ENCODE measurements around the gene AHCTF1. TPM values are rescaled to one million over a fixed set of nuclear protein-coding genes. Genes with fewer than 3 reads are reported as not detected.

AHCTF1 gene
- total and polyA plus RNA-seq, 4 donors, result 4.2 to 17.5 (median 10.6) TPM

GRCh38 chr1:246891105-246891504, 40.6 kb downstream of the AHCTF1 start:
- no peak for DNase-seq (ENCODE audit: low spot score)
- peaks cover 2 to 70% (median 53%) of the 10 kb centered on the region in 4 donors for H3K36me3 ChIP-seq (ENCODE audit: control insufficient read depth in 4 of 4, insufficient read depth in 3 of 4, low read depth in 1 of 4, low read length in 3 of 4)
- H3K4me1 ChIP-seq (ENCODE audit: control insufficient read depth in 4 of 4, insufficient read depth in 4 of 4, low read length in 3 of 4), result no peaks in the 10 kb centered on the region
- H3K9me3 ChIP-seq (ENCODE audit: control insufficient read depth in 4 of 4, low read length in 3 of 4), result no peaks in the 10 kb centered on the region
- no peak for TF ChIP-seq HNF4G (IDR thresholded peaks at IDR 0.05)
- no peak for TF ChIP-seq ATF3 (IDR thresholded peaks at IDR 0.05)
- TF ChIP-seq GABPA (IDR thresholded peaks at IDR 0.05 in 1 of 2, conservative IDR thresholded peaks at IDR 0.05 in 1 of 2), result no peak
- TF ChIP-seq YY1 (IDR thresholded peaks at IDR 0.05), result no peak
- TF ChIP-seq FOXA1 (IDR thresholded peaks at IDR 0.05), result no peak
- no peak for TF ChIP-seq FOXA2 (IDR thresholded peaks at IDR 0.05)
- no peak for TF ChIP-seq RAD21 (IDR thresholded peaks at IDR 0.05)
- TF ChIP-seq SP1 (IDR thresholded peaks at IDR 0.05), result no peak
- TF ChIP-seq, protein P1, sequence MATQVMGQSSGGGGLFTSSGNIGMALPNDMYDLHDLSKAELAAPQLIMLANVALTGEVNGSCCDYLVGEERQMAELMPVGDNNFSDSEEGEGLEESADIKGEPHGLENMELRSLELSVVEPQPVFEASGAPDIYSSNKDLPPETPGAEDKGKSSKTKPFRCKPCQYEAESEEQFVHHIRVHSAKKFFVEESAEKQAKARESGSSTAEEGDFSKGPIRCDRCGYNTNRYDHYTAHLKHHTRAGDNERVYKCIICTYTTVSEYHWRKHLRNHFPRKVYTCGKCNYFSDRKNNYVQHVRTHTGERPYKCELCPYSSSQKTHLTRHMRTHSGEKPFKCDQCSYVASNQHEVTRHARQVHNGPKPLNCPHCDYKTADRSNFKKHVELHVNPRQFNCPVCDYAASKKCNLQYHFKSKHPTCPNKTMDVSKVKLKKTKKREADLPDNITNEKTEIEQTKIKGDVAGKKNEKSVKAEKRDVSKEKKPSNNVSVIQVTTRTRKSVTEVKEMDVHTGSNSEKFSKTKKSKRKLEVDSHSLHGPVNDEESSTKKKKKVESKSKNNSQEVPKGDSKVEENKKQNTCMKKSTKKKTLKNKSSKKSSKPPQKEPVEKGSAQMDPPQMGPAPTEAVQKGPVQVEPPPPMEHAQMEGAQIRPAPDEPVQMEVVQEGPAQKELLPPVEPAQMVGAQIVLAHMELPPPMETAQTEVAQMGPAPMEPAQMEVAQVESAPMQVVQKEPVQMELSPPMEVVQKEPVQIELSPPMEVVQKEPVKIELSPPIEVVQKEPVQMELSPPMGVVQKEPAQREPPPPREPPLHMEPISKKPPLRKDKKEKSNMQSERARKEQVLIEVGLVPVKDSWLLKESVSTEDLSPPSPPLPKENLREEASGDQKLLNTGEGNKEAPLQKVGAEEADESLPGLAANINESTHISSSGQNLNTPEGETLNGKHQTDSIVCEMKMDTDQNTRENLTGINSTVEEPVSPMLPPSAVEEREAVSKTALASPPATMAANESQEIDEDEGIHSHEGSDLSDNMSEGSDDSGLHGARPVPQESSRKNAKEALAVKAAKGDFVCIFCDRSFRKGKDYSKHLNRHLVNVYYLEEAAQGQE (IDR thresholded peaks at IDR 0.05), result no peak
- no peak for TF ChIP-seq HNF4A (conservative IDR thresholded peaks at IDR 0.05)
- no peak for TF ChIP-seq JUND (IDR thresholded peaks at IDR 0.05)
- no peak for TF ChIP-seq RXRA (IDR thresholded peaks at IDR 0.05)
- no peak for TF ChIP-seq NR2F2 (IDR thresholded peaks at IDR 0.05)
- TF ChIP-seq CTCF (IDR thresholded peaks at IDR 0.05; ENCODE audit: low read depth, low read length, missing input control), result no peak
- TF ChIP-seq TAF1 (conservative IDR thresholded peaks at IDR 0.05), result no peak
- no peak for TF ChIP-seq EGR1 (IDR thresholded peaks at IDR 0.05; ENCODE audit: low read depth in 2 of 2)
- TF ChIP-seq, protein P2, sequence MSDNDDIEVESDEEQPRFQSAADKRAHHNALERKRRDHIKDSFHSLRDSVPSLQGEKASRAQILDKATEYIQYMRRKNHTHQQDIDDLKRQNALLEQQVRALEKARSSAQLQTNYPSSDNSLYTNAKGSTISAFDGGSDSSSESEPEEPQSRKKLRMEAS (IDR thresholded peaks at IDR 0.05), result no peak
- no peak overlapping the region for H3K27ac ChIP-seq (ENCODE audit: low read depth in 1 of 2, low read length in 2 of 2)
- H3K27me3 ChIP-seq (ENCODE audit: control insufficient read depth in 4 of 4, insufficient read depth in 4 of 4, low read length in 3 of 4), result no peaks in the 10 kb centered on the region
- no peak overlapping the region for H3K4me3 ChIP-seq (ENCODE audit: low read depth in 1 of 3, low read length in 3 of 3)
- no peak overlapping the region for H3K9ac ChIP-seq (ENCODE audit: low read depth in 1 of 2, low read length in 2 of 2)

GRCh38 chr1:246888522-246888921, 43.2 kb downstream of the AHCTF1 start:
- Histone ChIP-seq H3K36me3 (ENCODE audit: control insufficient read depth in 4 of 4, insufficient read depth in 3 of 4, low read depth in 1 of 4, low read length in 3 of 4) (peaks cover 2 to 54% (median 45%) of the 10 kb centered on the region in 4 donors), H3K9ac (ENCODE audit: low read depth in 1 of 2, low read length in 2 of 2) (no peak overlapping the region), H3K9me3 (ENCODE audit: control insufficient read depth in 4 of 4, low read length in 3 of 4) (no peaks in the 10 kb centered on the region), H3K4me1 (ENCODE audit: control insufficient read depth in 4 of 4, insufficient read depth in 4 of 4, low read length in 3 of 4) (no peaks in the 10 kb centered on the region), H3K27ac (ENCODE audit: low read depth in 1 of 2, low read length in 2 of 2) (no peak overlapping the region), H3K4me3 (ENCODE audit: low read depth in 1 of 3, low read length in 3 of 3) (no peak overlapping the region), H3K27me3 (ENCODE audit: control insufficient read depth in 4 of 4, insufficient read depth in 4 of 4, low read length in 3 of 4) (no peaks in the 10 kb centered on the region)
- DNase-seq (ENCODE audit: low spot score), result no peak
- TF ChIP-seq HNF4G (IDR thresholded peaks at IDR 0.05) (no peak), RAD21 (IDR thresholded peaks at IDR 0.05) (no peak), EGR1 (IDR thresholded peaks at IDR 0.05; ENCODE audit: low read depth in 2 of 2) (no peak), RXRA (IDR thresholded peaks at IDR 0.05) (no peak), FOXA1 (IDR thresholded peaks at IDR 0.05) (no peak), SP1 (IDR thresholded peaks at IDR 0.05) (no peak)
- TF ChIP-seq, protein P2 (IDR thresholded peaks at IDR 0.05), result no peak
- TF ChIP-seq, protein P3, sequence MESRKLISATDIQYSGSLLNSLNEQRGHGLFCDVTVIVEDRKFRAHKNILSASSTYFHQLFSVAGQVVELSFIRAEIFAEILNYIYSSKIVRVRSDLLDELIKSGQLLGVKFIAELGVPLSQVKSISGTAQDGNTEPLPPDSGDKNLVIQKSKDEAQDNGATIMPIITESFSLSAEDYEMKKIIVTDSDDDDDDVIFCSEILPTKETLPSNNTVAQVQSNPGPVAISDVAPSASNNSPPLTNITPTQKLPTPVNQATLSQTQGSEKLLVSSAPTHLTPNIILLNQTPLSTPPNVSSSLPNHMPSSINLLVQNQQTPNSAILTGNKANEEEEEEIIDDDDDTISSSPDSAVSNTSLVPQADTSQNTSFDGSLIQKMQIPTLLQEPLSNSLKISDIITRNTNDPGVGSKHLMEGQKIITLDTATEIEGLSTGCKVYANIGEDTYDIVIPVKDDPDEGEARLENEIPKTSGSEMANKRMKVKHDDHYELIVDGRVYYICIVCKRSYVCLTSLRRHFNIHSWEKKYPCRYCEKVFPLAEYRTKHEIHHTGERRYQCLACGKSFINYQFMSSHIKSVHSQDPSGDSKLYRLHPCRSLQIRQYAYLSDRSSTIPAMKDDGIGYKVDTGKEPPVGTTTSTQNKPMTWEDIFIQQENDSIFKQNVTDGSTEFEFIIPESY (IDR thresholded peaks at IDR 0.05), result no peak
- TF ChIP-seq, protein P1 (IDR thresholded peaks at IDR 0.05), result no peak
- 96% methylated on average over 2 of the region's 2 CpGs for WGBS
